Activated CD4-positive, alpha-beta T cell treated with anti-CD3 and anti-CD28 coated beads, Interleukin-2, Interleukin-6, amounts not matched to agents 100 ng/mL and 50 ng/mL, durations not matched to agents 16 hours and 8 hours (primary cell): ENCODE results near the gene ATP6V0D1.

ENCODE experiments used
- DNase-seq: peaks from one replicate; pipeline ENCODE4 v3.0.0-alpha.2; 2020

ATP6V0D1 gene

DNA sequence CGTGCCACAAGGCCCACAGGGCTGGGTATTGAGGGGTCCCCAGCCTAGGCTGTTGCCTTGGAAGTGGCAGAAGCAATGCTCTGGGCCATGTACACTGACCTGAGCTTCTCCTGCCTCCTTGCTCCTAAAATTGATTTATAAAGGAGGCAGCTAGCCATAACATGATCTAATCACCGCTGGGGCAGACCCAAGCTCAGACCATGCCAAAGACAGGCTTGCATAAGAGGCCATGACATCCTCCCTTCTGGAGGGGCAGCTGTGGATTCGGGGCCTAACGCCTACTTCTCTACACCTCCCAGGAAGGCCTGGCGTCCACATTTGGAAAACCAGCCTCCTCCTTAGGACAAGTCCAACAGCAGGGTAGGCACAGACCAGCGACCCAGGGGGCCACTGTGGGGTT is 37.7 kb downstream of the ATP6V0D1 start:
- no peak for DNase-seq

DNA sequence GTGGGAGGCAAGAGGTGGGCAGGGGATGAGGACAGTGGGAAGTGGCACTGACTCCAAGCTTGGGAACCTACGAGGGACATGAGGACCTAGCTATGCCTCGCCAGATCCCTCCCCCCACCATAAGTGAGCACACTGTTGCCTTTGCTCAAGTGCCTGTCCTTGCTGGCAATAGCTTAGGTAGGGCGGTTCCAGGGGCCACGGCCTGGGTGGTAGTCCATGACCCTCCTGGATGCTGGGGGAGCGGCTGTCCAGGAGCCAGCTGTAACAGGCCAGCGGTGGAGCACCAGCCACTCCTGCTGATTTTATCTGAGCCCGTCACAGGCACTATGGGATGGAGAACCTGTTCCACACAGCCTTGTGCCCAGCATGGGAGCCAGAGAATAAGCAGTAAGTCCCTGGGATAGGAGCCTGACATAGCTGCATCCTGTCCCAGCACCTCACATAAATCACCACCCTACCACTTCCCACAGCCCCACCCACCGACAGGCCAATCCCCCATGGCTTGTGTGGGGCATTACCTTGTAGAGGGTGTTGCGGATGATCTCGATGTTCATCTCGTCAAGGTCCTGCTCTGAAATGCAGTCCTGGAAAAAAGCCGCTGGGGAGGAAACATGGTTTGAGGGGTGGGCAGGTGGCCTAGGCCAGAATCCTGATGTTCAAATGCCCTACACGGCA is 38.2 kb downstream of the ATP6V0D1 start:
- no peak for DNase-seq

DNA sequence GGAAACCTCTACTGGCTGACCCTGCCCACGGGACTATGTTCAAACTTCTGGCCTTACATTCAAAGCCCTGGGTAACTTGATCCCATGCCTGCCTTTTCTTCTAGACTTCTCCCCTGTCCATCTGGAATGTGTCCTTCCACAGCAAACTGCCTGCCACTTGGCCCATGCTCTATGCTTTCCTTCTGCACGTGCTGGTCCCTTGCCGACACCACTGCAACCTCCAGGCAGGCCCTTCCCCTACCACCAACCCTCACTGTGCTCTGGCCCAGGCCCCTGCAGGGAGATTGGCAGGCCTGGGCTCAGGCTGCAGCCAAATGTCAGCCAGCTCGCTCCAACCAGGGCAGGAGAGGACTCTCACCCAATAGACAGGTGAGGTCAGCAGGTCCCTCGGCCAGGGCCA is 39.0 kb downstream of the ATP6V0D1 start:
- DNase-seq = no peak

DNA sequence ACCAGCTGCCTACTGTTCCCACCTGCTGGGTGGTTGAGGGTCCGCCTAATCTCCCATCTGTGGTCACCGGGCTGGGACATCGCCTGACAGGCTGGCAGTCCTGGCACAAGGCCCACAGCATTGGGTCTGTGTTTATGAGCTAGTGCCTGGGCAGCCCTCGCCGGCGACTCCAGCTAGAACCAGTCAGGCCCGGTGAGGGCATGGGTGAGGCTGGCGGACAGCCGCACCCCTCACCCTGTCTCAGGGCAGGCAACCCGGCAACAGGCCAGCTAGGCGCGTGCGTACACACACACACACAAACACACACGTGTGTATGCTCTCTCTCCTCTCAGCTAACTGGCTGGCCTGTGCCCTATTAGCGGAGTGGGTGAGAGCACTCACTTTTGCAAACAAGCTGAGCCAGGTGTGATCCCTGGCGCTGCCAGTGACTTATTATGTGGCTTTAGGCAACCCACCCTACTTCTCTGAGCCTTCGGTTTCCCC is 39.6 kb downstream of the ATP6V0D1 start:
- no peak for DNase-seq

DNA sequence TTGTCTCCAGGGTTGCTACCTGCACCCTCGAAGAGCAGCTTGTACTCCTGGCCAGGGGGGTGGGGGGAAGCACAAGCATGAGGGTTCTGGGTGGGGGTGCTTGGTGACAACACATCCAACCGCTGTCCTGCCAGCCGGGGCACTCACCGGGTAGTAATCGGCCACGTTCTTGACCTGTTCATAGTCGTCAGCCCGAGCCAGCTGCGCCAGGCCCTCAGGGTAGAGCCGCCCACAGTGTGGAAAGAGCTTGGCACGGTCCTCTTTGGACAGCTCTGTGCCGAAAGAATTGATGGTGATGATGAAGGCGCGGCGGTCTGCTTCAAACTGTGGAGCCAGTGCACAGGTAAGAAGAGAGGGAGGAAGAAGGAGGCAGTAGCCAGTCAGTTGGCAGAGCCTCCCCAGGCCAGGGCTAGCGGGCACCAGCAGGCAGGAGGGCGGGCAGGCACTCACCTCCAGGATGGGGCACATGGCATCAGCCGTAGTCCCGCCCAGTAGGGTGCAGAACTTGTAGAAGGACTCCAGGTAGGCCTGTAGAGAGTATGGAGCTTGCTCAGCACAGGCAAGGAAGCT is 42.0 kb downstream of the ATP6V0D1 start:
- no peak for DNase-seq

DNA sequence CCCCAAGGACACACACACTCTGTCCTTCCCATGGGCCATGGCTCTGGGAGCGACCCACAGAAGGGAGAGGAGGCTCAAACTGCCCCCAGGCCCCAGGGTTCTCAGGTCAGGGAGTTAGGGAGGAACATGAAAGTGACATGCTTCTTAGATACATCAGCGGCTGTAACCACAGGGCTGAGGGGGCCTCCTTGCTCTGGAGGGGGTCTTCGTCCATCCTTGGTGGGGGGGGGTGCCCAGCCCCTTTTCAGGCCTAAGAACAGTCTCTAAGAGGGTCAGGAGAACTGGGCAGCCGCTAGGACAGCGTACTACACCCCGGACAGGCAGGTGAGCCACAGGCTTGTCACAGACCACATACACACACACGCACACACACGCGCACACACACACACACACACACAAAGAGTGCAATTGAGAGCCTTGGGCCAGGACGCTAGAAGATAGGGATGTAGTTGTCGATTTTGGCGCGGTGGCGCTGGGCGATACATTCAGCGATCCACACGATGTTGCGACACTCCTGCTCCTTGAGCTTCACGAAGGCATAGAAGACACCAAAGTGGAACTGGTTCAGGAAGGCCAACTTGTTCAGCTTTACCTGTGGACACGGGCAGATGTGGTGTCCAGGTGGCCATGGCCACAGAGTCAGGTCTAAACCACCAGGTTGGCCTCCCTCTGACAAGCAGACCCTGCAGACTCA is 42.7 kb downstream of the ATP6V0D1 start:
- no peak for DNase-seq

DNA sequence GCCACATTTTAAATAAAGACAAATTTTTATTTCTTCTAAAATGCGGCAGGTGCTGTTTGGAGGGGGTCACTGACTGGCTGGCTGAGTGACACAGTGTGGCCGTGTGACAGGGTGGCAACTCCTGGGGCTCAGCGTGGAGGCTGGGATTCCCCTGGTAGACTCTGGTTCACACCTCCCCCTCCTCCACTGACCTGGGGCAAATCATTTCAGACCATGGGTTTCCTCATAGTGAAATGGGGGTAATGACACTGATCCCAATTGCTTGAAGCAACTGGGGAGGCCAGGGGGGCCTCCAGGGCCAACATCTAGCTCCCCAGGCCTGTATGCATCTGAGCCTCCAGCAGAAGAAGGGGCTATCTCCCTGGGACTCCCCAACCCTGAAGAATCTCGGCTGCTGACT is 43.4 kb downstream of the ATP6V0D1 start:
- peak; percentile 51 for DNase-seq

DNA sequence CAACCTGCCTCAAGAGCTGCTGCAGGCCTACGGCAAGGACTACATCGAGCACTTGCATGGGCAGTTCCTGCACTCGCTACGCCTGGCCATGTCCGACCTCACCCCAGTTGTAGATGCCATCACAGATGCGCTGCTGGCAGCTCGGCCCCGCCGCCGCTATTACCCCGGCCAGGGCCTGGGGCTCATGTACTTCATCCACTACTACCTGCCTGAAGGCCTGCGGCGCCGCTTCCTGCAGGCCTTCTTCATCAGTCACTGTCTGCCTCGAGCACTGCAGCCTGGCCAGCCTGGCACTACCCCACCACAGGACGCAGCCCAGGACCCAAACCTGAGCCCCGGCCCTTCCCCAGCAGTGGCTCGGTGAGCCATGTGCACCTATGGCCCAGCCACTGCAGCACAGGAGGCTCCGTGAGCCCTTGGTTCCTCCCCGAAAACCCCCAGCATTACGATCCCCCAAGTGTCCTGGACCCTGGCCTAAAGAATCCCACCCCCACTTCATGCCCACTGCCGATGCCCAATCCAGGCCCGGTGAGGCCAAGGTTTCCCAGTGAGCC is 44.2 kb downstream of the ATP6V0D1 start:
- DNase-seq = no peak

DNA sequence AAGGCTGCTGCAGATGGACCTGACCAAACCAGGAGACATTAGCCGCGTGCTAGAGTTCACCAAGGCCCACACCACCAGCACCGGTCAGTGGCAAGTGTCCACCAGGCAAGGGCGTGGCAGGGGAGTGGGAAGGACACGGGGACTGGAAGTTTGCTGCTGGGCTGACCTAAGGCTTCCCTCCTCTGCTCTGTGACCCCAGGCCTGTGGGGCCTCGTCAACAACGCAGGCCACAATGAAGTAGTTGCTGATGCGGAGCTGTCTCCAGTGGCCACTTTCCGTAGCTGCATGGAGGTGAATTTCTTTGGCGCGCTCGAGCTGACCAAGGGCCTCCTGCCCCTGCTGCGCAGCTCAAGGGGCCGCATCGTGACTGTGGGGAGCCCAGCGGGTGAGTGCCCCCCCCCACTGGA is 45.2 kb downstream of the ATP6V0D1 start:
- no peak for DNase-seq

DNA sequence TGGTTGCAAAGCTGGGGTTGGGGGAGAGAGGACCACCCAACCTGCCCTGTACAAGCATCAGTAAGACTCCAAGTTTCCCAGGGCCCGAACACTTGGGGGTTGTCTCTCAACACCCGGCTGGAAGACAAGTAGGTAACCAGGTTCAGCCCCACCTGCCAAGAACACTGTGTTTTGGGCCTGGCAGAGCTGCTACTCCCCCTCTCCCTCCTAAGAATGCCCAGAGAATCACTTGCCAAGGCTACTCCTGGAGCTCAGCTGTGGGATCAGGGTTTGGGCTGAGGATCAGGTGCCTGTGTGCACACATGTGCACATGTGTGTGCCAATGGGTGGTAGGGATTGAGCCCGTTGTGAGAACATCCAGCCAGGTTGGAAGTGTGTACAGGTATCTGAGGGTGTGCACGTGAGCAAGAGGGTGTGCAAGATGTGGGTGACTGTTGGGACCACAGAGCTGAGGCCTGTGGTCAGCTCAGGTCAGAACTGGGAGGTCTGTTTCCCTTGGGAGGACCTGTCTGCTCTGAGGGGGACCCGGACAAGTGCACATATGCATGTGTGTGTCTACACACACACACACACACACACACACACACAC is 47.7 kb downstream of the ATP6V0D1 start:
- DNase-seq = no peak

DNA sequence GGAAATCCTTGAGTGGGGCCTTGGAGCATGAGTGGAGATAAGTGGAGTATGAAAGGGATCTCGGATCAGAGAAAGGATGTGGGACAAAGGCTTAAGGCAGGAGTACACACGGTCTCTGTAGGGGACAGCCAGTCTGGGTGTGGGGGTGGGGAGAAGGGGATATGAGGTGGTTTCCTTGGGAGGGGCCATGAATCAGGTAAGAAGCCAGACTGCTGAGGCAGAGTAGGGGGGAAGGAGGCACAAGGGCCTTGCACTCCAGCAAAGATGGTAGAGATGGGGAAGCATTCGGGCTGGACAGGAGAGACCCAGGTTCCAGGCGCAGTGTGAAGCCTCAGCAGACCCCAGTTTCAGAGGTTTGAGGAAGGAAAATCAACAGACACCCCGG is 48.5 kb downstream of the ATP6V0D1 start:
- no peak for DNase-seq

DNA sequence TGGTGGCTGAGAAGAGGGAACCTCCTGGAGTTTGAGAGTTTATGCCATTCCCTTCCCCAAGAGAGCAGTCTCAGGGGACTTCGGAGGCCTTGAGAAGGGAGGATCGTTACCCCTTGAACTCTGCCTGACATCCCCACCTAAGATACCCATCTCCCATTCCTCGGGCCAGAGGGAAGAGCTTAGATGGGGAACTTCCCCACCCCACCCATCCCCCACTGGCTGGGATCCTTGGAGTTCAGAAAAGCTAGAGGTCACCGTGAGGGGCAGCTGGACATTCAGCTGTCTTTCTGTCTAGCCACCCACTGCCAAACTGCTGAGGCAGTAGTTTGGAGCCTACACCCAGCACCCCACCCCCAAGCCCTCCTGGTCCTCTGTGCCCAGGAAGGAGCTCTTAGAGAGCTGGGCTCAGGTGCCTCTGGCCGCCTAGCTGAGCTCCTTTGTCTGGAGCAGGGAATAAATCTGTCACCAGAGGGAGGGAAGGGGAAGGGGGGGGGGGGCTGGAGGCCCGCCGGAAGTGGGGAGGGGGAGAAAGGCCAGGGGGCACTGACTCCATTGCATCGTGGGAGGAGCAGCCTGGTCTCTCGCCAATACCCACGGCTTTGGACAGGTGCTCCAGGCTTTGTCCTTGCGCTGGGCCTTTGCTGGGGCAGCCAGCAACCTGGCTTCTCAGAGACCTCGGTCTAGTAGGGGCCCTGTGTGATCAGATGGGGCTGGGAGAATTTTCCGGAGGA is 49.0 kb downstream of the ATP6V0D1 start:
- DNase-seq = no peak

DNA sequence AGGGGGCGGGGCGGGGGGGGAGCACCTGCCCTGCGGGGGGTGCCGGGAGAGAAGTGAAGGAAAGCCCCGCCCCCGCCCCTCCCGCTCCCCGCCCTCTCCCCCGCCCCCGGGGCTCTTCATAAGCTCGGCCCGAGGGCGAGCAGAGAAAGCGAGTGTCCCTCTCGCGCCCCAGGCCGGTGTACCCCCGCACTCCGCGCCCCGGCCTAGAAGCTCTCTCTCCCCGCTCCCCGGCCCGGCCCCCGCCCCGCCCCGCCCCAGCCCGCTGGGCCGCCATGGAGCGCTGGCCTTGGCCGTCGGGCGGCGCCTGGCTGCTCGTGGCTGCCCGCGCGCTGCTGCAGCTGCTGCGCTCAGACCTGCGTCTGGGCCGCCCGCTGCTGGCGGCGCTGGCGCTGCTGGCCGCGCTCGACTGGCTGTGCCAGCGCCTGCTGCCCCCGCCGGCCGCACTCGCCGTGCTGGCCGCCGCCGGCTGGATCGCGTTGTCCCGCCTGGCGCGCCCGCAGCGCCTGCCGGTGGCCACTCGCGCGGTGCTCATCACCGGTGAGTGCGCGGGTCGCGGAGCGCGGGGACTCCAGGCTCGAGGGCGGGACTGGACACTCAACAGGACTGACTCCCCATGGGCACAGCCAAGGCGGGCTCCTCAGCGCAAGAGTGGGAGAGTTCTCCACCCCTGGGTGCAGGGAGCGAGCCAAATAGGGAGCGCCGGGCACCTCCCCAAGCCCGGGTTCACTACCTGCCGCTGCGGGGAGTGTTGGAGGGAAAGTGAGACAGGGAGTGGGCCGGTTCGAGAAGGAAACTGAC is 49.8 kb downstream of the ATP6V0D1 start, which contains the start of gene HSD11B2:
HSD11B2 (plus strand) TSS at position 145 of the 798 bp plus-strand sequence; CDS start at position 273, 128 bp downstream.
- no peak for DNase-seq

DNA sequence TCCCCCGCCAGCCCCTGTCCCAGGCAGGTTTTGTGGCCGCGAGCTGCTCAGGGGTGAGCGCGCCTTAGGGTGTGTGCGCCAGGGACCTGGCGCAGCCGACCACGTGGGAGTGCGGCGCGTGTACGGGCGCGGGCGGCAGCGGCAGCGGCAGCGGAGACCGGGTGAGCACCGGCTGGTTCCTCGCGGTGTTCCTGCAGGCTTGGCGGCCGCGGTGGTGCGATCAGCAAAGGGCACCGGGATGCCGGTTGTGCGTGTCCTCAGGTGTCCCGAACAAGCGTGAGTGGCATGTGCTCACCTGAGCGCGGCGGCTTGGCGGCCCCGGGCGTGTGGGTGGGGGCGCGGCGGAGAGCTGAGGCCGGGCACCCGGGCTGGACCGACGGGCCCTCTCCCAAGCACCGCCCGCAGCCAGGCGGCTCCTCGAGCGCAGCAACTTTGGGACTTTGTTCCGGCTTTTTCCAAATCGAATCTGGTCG is 50.4 kb downstream of the ATP6V0D1 start:
- DNase-seq = peak; percentile 16

DNA sequence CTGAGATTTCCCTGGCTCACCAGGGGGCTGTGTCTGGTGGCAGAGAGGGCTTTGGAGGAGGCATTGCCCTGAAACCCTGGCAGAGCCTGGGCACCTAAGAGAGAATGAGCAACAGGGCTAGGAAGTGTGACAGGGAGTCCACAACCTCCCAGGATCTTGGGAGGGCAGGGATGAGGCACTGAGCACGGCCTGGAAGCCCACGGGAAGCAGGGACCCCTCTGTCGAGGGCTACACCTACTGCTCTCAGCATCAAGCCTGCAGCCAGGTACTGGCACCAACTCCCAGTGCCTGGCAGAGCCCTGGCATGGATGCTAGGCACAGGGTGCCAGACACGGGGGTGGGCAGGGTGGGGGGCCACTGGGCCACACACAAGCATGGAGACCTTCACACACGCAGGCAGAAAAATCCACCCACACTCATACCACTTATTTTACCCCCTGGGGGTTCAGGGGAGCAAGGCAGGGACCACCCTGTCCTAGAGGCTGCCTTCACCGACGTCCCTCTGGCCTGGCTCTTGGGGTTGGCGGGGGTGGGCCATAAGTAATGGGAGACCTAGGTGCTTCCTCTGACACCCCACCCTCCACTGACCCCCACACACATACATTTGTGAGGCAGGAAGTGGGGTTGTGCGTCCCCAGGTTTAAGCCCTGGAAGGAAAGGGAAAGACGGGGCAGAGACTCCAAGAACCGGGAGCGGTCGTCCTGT is 51.0 kb downstream of the ATP6V0D1 start:
- no peak for DNase-seq

DNA sequence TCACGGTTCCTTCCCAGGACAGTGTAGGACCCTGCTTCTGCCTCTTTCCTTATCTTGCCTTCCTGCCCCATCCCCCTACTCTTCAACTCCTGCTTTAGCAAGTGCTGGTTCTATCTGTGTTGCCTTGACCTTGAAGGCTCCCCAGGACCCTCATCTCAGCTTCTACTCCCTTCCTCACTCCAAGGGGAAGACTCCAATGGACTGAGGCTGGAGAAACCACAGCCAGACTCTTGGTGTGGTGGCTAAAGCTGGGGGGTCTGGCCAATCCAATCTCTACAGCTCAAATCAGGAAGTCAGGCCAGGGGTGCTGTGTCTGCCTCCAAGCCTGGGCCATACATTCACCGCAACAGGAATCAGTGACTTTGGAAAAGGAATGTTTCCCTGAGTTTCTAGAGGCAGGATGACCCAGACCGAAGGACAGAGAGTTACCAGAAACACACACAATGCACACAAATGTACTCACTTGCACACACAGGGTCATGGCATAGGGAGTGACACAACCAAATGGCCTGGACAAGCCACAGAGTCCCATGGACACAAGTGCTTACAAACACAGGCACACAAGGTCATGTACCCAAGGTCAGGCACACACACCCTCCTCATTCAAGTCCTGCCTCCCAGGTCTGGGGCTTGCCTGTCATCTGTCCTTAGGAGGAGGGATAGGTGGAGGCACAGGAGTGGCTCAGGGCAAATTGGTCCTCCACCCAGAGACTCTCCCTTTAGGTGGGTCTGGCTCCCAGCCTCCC is 51.7 kb downstream of the ATP6V0D1 start:
- no peak for DNase-seq

DNA sequence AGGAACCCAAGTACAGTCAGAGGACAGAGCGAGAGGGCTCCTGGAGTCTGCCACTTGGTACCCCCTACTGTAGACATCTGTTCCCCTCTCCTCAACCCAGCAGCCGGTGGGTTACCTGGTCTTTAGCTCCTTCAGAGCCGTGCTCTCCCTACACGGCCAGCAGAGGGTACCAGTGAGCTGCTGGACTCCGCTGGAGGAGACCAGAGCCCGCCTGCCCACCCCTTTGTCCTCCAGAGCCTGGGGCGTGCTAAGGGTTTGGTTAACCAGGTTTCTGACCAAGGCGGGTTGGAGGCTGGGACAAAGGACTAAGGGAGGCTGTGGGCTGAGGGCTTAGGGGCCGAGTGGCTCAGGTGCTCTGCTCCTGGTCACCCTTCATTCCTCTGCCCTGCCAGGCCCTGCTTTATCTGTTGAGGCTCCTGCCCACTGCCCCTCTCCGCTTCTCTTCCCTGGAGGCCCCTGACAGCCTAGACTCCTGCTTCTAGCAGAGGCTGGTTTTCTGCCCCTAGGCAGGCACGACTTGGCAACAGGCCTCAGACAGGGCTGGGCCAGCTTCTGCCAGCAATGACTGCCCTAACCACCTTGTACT is 52.7 kb downstream of the ATP6V0D1 start:
- peak; percentile 69 for DNase-seq

DNA sequence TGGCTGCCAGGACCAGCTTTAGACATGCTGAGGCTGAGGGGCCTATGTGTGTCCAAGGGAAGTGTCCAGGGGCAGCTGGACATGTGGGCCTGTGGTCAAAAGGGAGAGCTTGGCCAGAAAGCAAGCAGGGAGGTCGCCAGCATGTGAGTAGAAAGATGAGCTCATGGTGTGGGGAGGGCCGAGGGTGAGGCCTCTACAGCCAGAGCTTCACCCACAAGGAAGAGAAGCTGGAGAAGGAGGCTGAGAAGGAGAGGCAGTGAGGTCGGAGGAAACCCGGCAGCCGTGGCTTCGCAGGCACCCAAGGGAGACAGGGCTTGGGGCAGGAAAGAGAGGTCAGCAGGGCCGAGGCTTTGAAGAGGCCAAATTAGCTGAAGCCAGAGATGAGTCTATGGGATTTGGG is 54.0 kb downstream of the ATP6V0D1 start:
- no peak for DNase-seq

DNA sequence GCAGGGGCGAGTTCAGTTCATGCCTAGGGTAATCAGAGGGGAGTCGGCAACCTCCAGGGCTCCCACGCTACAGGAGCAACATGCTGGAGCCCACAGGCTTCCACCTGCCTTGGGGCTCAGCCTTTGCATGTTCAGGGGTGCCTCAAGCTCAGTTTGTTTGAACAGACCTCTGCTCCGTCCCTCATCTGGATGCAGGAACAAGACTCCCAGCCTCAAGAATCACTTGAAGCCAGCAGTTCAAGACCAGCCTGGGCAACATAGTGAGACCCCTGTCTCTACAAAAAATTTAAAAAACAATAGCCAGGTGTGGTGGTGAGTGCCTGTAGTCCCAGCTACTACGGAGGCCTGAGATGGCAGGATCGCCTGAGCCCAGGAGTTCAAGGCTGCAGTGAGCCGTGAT is 54.9 kb downstream of the ATP6V0D1 start:
- DNase-seq = no peak

DNA sequence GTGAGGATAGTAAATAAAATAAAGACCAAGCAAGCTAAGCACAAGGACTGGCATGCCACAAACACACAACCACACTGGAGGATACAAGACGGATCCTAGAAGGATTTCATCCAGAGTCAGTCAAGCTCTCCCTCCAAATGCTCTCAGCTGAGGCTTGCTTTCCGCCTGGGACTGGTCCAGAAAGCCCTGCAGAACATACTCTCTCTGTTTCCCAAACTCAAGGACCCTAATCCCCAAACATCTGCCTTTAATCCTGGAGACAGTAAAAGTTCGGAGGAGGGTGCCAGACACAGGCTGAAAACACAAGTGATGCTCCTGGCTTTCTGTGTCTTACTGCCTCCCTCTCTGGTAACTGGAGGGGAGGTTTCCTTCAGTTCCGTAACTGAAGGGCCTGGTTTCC is 55.4 kb downstream of the ATP6V0D1 start:
- DNase-seq = no peak
